ENCODE measurements around the gene ADGRD1.
"Not testable (repeated sequence)": the region's sequence is repeated elsewhere in the genome, so short reads cannot be mapped to it uniquely, and the experiment has no call there.

GRCh38 chr12:131071950-131072349 lies 118.2 kb downstream of the ADGRD1 start:
- TF ChIP-seq CTCF (IDR thresholded peaks at IDR 0.05; ENCODE audit: borderline replicate concordance, extremely low read depth, low read length, poor library complexity, severe bottlenecking); EZH2 (IDR thresholded peaks at IDR 0.05; ENCODE audit: borderline replicate concordance, low read depth, low read length, severe bottlenecking): not testable (repeated sequence)

Data from DND-41 (cell line).